CD4-positive, alpha-beta T cell treated with Interleukin-17A for 1 hour (primary cell): ENCODE results near the gene INSIG1.

Experiments
- DNase-seq: peaks from one replicate; pipeline ENCODE4 v3.0.0-alpha.2; 2020

Gene INSIG1

DNA sequence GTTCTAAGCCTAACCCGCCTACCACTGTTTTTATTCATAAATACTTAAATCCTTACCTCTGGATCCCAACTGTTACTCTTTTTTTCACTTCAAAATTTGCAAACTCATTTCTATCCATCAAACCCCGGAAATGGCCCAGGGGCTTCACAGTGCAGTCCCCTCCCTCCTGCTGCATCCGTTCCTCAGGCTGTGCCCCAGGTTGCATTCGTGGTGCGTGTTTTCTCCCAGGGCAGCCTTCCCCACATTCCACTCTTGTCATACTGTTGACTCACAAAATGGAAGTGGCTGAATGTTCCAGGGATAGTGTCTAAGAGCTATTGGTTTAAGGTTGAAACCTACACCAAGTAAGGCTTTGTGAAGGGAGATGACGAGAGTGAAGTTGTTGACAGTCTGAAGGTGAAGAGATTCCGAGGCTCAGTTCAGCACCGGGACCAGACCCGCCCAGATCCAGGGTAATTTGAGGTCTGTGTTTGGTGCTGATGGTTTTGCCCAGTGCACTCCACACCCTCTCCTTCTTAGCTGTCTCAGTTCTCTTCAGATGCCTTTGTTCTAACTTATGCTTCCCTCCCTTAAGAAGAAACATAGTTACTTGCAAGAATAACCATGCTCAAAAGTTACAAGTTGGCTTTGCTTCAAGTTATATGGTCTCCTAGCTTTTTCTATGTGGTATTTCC lies 7.7 kb downstream of the INSIG1 start:
- DNase-seq, result no peak

DNA sequence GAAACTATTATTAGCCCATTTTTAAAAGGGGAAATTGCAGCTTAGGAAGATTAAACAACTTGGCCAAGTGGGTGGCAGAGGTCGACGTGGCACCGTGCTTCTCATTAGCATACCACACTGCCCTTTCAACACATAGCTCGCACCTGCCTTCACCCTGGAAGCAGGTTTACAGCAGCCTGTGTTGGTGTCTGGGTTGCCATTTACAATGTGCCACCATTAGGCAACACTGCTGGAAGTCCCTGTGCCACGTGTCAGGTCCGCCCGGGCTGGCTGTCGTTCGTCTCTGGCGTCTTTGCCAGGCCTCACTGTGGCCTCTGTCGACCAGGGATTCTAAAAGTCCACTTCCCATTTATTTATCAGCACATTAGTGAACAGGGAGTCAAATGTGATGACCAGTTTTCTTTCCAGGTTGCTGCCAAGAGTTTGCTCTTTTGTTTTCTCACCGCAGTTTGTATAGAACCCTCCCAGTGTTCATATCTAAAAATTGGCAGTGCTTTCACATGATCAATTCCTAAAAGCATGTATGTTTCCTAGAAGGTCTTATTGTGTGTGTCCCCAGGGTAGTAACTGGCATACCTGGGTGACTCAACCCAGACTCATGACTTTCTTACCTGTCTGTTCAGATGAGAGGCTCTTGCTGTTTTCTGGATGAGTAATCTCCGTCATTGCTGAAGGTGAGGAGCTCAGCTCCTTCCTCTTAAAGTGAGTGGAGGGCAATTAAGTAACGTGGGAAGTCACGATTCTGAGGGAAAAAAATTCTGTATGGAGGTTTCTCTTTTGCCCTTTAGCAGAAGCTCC lies 9.2 kb downstream of the INSIG1 start:
- no peak for DNase-seq

DNA sequence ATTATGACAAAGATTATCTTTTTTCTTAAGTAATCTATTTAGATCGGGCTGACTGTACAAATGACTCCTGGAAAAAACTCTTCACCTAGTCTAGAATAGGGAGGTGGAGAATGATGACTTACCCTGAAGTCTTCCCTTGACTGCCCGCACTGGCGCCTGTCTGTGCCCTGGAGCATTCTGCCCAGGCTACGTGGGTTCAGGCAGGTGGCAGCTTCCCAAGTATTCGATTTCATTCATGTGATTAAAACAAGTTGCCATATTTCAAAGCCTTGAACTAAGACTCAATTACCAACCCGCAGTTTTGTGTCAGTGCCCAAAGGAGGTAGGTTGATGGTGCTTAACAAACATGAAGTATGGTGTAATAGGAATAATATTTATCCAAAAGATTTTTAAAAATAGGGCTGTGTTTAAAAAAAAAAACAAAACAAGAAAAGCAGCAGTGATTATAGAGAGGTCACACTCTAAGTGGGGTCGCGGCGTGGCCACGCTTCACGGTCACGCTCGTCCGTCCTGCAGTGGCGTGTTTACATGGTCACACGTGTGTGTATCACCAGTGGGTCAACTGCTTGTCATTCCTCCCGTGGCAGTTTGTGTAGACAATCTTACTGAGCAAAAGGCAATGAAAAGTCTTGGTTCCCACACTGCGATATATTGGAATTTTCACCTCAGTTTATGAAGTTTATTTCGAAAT lies 10.8 kb downstream of the INSIG1 start:
- no peak for DNase-seq

DNA sequence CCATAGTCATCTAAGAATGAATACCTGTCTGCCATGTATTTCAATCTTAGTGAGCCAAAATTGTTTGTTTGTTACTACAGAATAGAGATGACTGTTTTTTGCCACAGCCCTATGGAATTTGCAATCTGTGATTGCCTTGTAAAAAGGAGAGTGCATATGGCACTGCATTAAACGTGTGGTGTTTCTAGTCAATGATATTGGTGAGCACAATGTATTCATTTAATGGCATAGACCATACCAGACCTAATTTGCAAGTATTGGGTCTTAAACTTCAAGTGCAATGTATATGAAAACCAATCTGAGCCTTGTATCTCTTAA lies 11.3 kb downstream of the INSIG1 start:
- DNase-seq, result no peak

DNA sequence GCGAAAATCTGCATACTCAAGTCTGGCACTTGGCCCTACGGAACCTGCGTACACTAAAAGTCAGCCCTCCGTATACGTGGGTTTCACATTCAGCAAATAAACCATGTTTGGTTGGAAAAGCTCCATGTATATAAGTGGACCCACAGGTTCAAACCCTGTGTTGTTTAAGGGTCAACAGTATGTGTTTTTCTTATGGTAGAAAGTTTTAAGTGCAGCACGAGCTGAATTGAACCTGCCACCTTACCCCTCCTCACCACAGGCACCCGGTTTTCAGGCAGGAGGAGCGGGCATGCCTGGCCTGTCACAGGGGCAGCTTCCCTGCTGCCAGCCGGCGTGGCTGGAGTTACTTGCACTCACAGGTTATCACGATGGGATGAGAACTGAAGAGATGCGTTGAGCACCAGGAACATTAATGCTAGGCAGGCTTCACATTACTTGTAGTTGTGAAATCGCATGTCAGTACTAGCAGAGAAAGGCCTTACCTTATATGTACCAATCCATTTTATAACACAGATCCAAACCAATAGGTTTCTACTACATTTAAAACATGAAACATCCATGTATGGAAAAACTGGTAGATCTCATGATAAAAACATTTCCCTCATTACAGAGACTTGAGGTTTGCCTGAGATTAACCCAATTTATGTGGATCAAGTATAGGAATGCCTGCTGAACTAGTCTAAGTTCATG lies 12.9 kb downstream of the INSIG1 start:
- DNase-seq, result no peak

DNA sequence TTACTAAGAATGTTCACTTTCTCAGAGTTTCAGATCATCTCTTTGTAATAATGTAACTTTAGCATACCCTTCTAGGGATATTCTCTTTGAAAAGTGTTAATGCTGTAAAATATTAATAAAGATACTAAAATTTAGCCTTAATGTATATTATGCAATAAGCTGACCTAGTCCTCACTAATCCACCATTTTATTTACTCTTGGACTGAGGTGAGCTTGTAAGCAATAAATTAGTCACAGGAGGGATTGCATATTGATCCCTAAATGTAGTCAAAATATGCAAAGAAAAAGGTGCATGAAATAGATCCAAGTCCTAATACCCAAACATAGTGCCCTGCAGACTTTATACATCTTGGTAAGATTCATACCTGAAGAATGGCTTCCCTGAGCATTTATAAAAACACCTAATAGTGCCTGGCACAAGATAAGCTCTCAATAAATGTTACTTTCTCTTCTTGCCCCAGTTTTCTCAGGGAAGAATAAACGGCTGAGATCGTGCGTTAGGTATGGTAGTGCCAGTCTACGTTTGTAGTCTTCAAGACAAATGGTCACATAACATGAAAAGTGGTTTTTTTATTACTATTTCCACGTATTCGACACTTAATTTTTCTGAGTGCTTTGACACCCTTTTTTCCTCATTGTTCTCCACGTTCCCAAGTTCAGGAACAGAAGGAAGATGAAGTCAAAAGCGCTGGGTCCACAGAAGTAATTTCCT lies 14.3 kb downstream of the INSIG1 start:
- no peak for DNase-seq

DNA sequence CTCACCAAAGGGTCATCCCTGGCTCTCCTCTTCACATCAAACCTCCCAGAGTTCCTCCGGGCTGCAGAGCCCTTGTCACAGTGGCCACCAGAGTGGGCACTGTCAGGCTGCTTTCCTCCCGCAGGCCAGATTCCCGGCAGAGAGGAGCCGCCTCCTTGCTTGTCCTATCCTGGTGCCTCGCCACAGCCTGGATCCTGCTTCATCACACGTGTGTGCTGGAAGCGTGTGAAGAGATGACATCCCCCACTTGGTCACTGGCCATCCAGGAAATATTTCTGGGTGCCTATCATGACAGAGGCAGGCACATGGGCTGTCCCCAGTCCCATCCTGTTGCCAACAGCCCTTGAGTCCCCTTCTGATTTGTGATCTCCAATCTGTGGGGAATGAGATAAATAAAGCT lies 15.0 kb downstream of the INSIG1 start:
- DNase-seq, result no peak

DNA sequence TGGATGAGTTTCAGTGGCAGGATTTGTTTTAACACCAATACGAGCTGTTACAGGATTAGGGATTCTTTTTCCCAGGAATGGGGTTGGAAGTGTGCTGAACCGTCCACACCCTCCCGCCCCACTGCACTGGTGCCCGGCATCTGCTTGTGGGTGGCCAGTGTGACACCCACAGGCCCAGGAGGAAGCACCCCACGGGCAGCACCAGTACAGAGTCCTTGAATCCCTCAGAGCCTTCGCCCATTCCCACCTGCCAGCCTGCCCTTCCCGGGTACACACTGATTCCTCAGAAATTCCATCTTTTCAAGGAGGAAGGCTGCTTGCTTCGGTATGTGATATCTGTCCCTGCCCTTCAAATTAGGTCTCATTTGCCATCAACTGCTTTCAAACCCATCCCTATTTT lies 15.4 kb downstream of the INSIG1 start:
- no peak for DNase-seq

DNA sequence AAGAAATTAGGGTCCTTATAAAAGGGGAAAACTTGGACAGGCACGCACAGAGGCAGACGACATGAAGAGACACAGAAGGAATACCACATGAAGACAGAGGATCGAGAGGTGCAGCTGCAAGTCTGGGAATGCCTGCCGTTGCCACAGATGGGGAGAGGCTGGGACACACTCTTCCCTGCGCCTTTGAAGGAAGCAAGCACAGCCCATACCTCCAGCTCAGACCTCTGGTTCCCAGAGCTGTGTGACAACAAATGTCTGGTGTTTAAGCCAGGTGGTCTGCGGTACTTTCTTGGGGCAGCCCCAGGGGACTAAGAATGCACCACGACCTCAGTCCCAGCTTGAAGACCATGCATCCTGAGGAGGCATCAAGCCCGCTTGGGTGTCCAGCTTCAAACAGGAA lies 18.3 kb downstream of the INSIG1 start:
- DNase-seq, result no peak

DNA sequence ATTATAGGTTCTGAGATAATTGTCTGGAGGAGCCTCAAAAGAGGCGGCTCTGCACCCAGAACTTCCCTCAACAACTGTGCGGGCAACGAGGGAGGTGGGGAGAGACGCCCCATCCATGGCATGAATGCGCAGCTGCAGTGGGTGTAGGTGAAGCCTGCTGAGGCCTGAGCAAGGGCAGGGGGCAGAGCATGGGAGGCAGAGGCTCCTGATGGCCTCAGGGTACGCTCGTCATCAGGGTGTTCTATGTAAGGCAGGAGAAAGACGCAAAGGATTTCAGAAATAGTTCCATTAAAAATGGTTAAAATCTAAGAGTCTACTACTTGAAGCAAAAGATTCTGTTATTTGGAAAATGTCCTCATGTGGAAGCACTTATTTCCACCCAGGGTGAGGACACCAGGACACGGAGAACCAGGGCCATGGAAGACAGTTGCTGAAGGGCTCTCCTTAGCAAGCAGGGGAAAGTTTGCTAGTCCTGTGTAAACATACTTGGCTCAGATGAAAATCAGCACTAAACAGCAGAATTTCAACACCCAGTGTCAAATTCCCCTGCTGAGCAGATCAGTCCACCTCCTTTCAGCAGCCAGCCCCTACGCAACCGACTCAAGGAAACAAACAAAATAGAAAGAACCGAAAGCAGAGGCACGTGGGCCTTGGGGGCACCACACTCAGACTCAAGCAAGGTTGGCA lies 18.9 kb downstream of the INSIG1 start:
- no peak for DNase-seq

DNA sequence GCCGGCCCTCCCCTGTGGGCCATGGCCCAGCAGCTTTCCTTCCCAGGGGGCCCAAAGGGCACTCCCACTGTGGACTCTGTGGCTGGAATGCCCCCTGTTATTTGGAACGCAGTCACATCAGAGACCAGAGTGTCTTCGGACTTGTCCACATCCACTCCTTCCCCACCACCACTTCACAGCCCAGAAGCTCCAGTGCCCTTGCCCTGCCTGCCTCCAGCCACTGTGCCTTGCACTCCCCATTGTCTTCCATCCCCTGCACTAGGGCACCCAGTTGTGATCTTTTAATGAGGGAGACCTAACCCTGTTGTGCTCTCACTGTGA lies 19.4 kb downstream of the INSIG1 start:
- DNase-seq, result no peak

DNA sequence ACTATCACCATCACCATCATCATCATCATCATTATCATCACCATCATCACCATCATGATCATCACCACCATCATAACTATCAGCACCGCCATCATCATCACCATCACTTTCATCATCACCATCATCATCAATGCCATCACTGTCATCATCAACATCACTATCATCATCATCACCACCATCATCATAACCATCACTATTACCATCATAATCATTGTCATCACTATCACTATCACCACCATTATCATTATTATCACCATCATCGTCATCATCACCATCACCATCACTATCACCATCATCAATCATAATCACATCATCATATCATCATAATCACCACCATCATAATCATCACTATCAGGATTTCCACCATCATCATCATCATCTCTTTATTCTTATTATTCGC lies 20.6 kb downstream of the INSIG1 start:
- no peak for DNase-seq

DNA sequence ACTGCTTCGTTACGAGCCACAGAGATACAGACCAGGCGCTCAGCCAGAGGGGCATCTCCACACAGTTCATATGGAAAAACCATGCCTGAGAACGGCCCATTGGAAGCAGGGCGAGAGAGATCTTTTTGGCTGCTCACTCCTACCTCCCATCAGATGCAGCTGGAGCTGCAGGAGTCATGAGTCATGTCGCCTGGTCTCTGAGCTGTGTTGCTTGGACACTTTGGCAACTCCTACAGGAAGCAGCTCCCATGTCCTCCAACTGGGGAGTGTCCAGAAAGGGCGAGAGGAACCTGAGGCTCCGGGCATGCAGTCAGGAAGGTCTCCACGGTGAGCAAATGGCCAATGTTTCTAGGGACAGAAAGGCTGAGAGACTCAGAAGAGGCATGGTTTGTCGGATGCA lies 24.9 kb downstream of the INSIG1 start:
- DNase-seq, result no peak

DNA sequence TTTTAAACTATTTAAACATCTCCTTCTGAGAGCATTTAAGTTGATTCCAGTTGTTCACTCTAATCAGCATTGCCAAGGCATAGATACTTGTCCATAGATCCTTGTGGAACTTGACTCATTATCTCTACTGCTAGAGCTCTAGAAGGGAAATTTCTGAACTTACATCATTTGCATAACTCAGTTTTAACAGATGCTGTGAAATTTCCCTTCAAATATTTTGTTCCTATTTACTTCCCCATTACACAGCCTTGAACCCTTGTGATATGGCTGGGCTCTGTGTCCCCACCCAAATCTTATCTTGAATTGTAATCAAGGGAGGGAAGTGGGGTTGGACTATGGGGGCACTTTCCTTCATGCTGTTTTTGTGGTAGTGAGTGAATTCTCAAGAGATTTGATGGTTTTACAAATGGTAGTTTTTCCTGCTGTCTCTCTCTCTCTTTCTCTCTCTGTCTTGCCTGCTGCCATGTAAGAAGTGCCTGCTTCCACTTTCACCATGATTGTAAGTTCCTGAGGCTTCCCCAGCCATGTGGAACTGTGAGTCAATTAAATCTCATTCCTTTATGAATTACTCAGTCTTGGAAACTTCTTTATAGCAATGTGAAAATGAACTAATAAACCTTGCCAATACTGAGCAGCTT lies 25.4 kb downstream of the INSIG1 start:
- DNase-seq, result no peak

DNA sequence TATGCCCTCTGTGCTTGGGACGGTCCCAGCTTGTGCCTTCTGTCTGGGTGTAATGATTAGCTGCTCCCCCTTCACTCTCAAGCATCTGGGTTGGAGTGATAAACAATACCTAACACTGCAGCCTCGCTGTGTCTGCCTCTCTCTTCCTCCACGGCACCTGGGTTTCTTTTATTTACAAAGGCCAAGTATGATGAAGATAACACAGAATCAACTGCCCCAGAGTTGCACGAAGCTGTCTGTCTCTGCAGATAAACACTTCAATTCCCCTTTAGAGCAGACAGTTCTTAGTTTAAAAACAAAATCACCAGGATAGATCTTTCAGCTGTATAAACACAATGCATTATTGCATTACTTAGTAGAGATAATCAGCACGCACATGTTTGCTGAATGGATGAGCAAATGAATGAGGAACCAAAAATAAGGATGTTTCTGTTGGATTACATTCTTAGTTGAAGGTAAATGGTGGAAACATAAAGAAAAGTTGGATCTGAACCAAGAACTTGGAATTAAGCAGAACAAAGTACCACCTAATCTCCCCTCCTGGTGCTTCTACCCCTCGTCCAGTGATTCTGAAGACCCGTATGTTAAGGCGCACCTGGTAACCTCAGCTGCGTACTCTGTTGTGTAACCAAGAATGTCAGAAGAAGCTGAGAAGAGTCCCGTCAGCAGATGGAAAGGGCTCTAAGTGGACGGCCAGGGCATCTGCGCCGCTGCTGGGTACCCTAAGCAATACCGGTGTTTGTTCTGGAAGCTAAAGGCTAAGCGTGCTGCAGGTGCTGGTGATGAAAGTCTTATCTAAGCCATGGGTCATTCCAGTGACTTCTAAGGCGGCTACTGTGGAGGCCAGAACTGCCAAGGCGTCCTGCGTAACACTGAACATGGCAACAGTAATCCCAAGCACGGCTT lies 26.6 kb downstream of the INSIG1 start:
- no peak for DNase-seq

DNA sequence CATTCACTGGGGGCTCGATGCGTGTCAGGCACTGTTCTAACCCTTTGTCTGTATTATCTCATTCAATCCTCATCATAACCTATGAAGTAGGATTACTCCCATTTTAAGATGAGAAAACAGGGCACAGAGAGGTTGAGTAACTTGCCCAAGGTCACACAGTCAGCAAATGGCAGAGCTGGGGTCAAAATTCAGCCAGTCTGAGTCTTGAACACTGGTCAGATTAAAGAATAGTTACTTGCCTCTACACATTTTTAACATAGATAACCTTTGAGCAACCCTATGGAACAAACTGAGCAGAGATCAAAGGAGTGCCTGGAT lies 27.2 kb downstream of the INSIG1 start:
- DNase-seq, result no peak

DNA sequence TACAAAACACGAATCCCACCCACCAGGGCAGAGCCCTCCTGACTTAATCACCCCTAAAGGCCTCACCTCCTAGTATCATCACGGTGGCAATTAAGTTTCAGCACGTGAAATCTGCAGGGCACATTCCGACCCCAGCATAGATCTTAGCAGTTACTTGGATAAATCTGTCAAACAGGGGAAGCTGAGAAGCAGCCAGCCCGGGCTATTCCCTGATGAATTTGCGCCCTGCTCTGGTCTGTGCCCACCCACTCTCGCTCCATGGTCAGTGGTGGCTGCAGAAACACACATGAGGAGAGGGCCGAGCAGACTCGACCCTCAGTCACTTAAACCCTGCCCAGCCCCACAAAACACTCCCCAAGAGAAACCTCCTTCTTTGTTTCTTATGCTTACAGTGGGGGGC lies 28.7 kb downstream of the INSIG1 start:
- DNase-seq, result no peak

DNA sequence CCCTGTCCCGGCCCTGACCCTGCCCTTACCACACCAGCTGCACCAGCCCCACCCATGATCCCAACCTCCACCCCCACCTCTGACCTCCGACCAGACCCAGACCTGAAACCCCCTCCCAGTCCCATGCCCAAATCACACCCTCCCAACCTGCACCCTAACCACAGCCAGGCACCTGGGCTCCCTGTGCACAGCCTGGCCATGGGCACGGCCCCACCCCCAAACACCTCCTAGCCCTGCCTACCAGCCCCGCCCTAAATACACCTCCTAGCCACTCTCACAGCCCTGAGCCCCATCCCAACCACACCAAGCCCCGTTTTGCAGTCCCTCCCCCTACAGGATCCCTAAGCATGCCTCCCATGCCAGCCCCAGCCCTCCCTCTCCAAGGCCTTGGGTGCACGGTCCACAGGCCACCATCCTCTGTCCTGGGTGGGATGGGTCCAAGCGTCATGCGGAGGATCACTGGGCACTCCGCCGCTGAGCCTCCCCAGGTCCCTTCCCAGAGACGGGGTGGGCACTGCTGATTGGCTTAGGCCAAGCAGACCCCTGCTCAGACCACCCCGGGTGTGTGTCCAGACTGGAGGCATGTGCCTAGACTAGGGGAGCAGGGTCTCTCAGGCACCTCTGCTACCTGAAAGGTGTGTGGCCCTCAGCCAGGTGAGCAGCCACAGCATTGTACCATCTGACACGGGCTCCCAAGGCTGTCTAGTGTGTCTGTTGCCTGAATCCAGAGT lies 30.1 kb downstream of the INSIG1 start:
- no peak for DNase-seq

DNA sequence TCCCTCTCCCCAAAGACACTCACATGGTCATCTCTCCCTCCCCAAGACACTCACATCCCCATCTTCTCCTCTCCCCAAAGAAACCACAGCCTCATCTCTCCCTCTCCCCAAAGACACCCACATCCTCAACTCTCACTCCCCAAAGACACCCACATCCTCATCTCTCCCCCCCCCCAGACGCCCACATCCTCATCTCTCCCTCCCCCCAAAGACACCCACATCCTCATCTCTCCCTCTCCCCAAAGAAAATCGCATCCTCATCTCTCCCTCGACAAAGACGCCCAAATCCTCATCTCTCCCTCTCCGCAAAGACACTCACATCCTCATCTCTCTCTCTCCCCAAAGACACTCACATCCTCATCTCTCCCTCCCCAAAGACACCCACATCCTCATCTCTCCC lies 31.5 kb downstream of the INSIG1 start:
- no peak for DNase-seq

DNA sequence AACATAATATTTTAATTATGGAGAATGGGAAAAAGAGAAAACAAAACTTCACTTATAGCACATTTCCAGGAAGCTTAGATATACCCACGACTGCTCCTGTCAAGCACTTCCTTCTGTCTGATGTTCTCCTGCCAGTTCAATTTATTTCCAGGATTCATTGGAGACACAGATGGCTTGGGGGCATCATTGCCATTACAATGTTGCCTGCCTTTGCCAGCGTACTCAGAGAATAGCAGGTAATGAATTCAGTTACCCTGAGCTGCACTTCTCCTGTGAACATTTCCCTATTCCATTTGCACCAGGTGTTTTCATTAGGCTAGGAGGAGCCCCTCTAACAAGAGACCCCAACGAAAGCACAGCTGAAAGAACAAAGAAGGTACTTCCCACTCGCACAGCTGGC lies 33.7 kb downstream of the INSIG1 start:
- DNase-seq, result no peak
